ENCODE results near the gene TCFL5. TPM values are rescaled to one million over a fixed set of nuclear protein-coding genes. Genes with fewer than 3 reads are reported as not detected.

TCFL5 gene
- total and polyA plus RNA-seq, 12 donors: 2.5 to 8.3 (median 6.4) TPM

DNA sequence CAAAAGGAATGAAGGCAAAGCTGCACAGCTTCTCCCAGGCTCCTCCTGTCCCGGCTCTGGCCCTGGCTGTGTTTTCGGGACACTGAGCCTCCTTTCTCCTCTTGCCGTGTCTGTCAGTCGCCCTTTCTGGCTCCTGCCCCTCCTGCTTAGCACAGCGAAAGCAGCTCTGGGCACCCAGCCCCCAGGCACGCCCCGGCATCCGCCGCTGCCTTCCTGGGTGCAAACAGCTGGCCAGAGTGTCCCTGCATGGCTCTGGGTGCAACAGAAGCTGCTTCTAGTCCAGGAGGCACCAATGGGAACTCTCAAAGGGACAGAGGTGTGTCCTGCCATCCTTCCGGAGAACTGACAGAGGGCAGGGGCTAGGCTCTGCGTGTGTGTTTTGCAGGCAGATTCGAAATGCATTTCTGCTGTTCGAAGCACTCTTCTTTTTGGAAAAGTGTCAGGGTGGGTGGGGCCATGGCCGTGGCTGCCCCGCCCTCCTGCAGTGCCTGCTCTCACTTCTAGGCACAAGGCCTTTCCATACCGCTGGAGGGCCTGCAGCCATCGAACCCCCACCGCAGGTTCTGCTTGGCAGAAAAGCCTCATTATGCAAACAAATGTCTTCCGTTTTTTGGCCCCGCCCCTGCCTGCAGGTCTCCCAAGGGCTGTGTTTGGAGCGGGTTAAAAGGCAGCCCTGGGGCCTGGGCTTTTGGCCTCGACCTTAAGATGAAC lies 29.3 kb downstream of the TCFL5 start:
- no peak overlapping the region for H3K27ac ChIP-seq
- intact Hi-C loops (cut with DNase I): no loop called here
- ATAC-seq: peak in 1 of 8 donors; percentile 27

DNA sequence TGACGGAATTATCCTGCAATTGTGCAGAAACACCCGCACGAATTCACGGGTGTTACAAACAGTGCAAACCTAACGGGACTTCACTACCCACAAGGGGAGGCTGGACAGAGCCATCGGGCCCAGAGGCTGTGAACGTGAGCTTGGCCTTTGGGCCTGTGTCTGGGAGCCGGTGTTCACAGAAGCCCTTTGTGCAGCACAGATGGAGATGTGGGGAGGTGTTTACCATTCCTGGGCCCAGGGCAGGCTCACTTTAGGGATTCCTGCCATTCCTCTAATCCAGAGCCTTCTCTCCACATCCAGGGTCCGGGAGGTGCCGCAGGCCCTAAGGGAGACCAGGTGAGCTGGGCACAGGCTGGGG lies 29.8 kb downstream of the TCFL5 start:
- Histone ChIP-seq H3K36me3 (no peaks in the 10 kb centered on the region), H3K27me3 (peaks cover 0 to 5% (median 0%) of the 10 kb centered on the region in 7 donors), H3K9me3 (no peaks in the 10 kb centered on the region), H3K27ac (no peak overlapping the region), H3K4me1 (peaks cover 0 to 9% (median 0%) of the 10 kb centered on the region in 9 donors), H3K4me3 (no peak overlapping the region)
- no peak for TF ChIP-seq CTCF (IDR thresholded peaks at IDR 0.05)
- intact Hi-C loops (cut with DNase I): no loop called here
- no peak for ATAC-seq
- WGBS, 2 donors: 88 to 94% methylated on average over 10 of the region's 10 CpGs
- DNase-seq: no peak

More for the DNA sequence above, 29.3 kb downstream of the TCFL5 start:
- Histone ChIP-seq H3K4me3 (peak overlapping the region in 1 of 10 donors; percentile 24), H3K4me1 (peaks cover 0 to 9% (median 0%) of the 10 kb centered on the region in 9 donors), H3K27me3 (peaks cover 0 to 5% (median 0%) of the 10 kb centered on the region in 7 donors), H3K36me3 (no peaks in the 10 kb centered on the region), H3K9me3 (no peaks in the 10 kb centered on the region)
- peak in 1 of 2 donors; percentile 31 for DNase-seq
- TF ChIP-seq CTCF (IDR thresholded peaks at IDR 0.05): no peak
- 65 to 69% methylated on average over 21 to 22 of the region's 22 CpGs for WGBS, 2 donors

GRCh38 chr20:62831361-62831788 lies 30.2 kb downstream of the TCFL5 start:
- no peak for TF ChIP-seq CTCF (IDR thresholded peaks at IDR 0.05)
- peak in 1 of 2 donors; percentile 10 for DNase-seq

DNA sequence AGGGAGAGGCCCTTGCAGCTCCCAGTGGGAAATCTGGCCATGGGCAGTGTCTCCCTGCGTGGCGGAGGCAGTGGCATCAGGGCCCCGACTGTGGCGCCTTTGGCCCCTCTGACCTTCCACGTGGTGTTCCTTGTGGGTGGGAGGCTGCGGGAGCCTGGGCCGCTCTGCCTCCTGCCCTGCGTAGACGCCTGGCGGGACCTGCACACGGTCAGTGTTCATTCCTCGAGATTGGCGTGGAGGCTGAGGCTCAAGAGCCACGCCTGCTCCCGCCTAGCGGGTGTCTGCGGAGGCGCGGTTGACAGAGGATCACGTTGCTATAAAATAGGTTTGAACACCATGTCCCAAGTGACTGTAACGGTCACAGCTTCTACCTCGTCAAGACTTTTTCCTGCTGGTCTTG lies 30.8 kb downstream of the TCFL5 start:
- intact Hi-C loops (cut with DNase I): no loop called here
- ATAC-seq (no peak), DNase-seq (no peak)
- Histone ChIP-seq H3K27ac (no peak overlapping the region), H3K27me3 (no peaks in the 10 kb centered on the region), H3K4me3 (no peak overlapping the region), H3K9me3 (no peaks in the 10 kb centered on the region), H3K36me3 (no peaks in the 10 kb centered on the region), H3K4me1 (peaks cover 0 to 9% (median 0%) of the 10 kb centered on the region in 9 donors)
- no peak for TF ChIP-seq CTCF (IDR thresholded peaks at IDR 0.05)
- WGBS, 2 donors: 91 to 94% methylated on average over 22 of the region's 22 CpGs

More at GRCh38 chr20:62831361-62831788, 30.2 kb downstream of the TCFL5 start:
- Histone ChIP-seq H3K4me3 (no peak overlapping the region), H3K27ac (no peak overlapping the region), H3K27me3 (peaks cover 0 to 5% (median 0%) of the 10 kb centered on the region in 7 donors), H3K4me1 (peaks cover 0 to 9% (median 0%) of the 10 kb centered on the region in 9 donors), H3K36me3 (no peaks in the 10 kb centered on the region), H3K9me3 (no peaks in the 10 kb centered on the region)
- intact Hi-C loops (cut with DNase I): no loop called here
- ATAC-seq: no peak
- 91 to 92% methylated on average over 10 of the region's 10 CpGs for WGBS, 2 donors

Measured in heart right ventricle (tissue), 16 donors.